CD4-positive, alpha-beta T cell treated with Interleukin-17A for 1 hour (primary cell): ENCODE measurements around the gene CMBL.
"Not testable (repeated sequence)": the region's sequence is repeated elsewhere in the genome, so short reads cannot be mapped to it uniquely, and the experiment has no call there.

Source experiments
- DNase-seq: peaks from one replicate; pipeline ENCODE4 v3.0.0-alpha.2; 2020

CMBL gene

GRCh38 chr5:10307206-10308148, at the start of gene CMBL:
CMBL (minus strand) TSS chr5:10307902; CDS start chr5:10290762, 17,140 bp downstream.
- DNase-seq: no peak

- peak; percentile 61 for DNase-seq
Observed at GRCh38 chr5:10355071-10355889, 47.6 kb upstream of the CMBL start.

- DNase-seq: peak; percentile 59
Observed at GRCh38 chr5:10354048-10354872, 46.6 kb upstream of the CMBL start.

GRCh38 chr5:10353241-10354047, 45.7 kb upstream of the CMBL start, which contains the start of gene MARCHF6:
MARCHF6 (plus strand) TSS chr5:10353695; CDS start chr5:10353899, 204 bp downstream.
- peak; percentile 96 for DNase-seq

GRCh38 chr5:10352430-10353240, 44.9 kb upstream of the CMBL start:
- no peak for DNase-seq

- no peak for DNase-seq
Observed at GRCh38 chr5:10351919-10352318, 44.2 kb upstream of the CMBL start.

- DNase-seq: no peak
Observed at GRCh38 chr5:10351199-10351905, 43.6 kb upstream of the CMBL start.

GRCh38 chr5:10348258-10348657, 40.6 kb upstream of the CMBL start:
- DNase-seq: no peak

GRCh38 chr5:10344461-10345106, 36.9 kb upstream of the CMBL start:
- not testable (repeated sequence) for DNase-seq

- DNase-seq: no peak
Observed at GRCh38 chr5:10343486-10343885, 35.8 kb upstream of the CMBL start.

GRCh38 chr5:10339958-10340357, 32.3 kb upstream of the CMBL start:
- DNase-seq: no peak

- DNase-seq: no peak
Observed at GRCh38 chr5:10339058-10339811, 31.5 kb upstream of the CMBL start.

- no peak for DNase-seq
Observed at GRCh38 chr5:10338686-10339057, 31.0 kb upstream of the CMBL start.

GRCh38 chr5:10337986-10338385, 30.3 kb upstream of the CMBL start:
- DNase-seq: no peak

- no peak for DNase-seq
Observed at GRCh38 chr5:10337107-10337506, 29.4 kb upstream of the CMBL start.

GRCh38 chr5:10335711-10336470, 28.2 kb upstream of the CMBL start:
- DNase-seq: no peak

- DNase-seq: no peak
Observed at GRCh38 chr5:10334831-10335230, 27.1 kb upstream of the CMBL start.
